Neutrophil (primary cell): ENCODE measurements around the gene PITPNC1.

Experiments
- H3K27ac ChIP-seq: fragments of 200-600 bp; sonication (generic); 2 replicates; pipeline ENCODE4 v1.5.1; 2016; ENCODE audit warnings: mild to moderate bottlenecking, moderate library complexity
- H3K27me3 ChIP-seq: fragments of 200-600 bp; sonication (generic); 2 replicates; pipeline ENCODE4 v1.6.0; 2016; ENCODE audit warnings: mild to moderate bottlenecking
- H3K36me3 ChIP-seq: fragments of 200-600 bp; sonication (generic); 2 replicates; pipeline ENCODE4 v1.5.1; 2017
- H3K4me1 ChIP-seq, 2 experiments: fragments of 200-600 bp in 1 of 2; sonication (generic) in 1 of 2; 1 replicate in 1 of 2; 2 replicates in 1 of 2; pipeline versions ENCODE4 v1.5.1 to v1.6.1; 2013 to 2016; ENCODE audit warnings: low read depth in 1 of 2, low read length in 1 of 2, mild to moderate bottlenecking in 1 of 2, moderate library complexity in 1 of 2; ENCODE audit not compliant: control insufficient read depth in 1 of 2, insufficient read depth in 1 of 2
- H3K4me3 ChIP-seq, 2 experiments: fragments of 200-600 bp in 1 of 2; sonication (generic) in 1 of 2; 1 replicate in 1 of 2; 2 replicates in 1 of 2; pipeline ENCODE4 v1.5.1; 2013 to 2016; ENCODE audit warnings: low read depth in 1 of 2, low read length in 1 of 2, mild to moderate bottlenecking in 1 of 2, moderate library complexity in 1 of 2
- H3K9me3 ChIP-seq: fragments of 200-600 bp; sonication (generic); 2 replicates; pipeline ENCODE4 v1.5.1; 2016
- TF ChIP-seq, protein P1 (sequence below): fragments of 200-600 bp; sonication (generic); IDR thresholded peaks from 2 replicates; pipeline ENCODE4 v1.5.1; 2016; ENCODE audit warnings: antibody characterized with exemption

Gene PITPNC1

DNA sequence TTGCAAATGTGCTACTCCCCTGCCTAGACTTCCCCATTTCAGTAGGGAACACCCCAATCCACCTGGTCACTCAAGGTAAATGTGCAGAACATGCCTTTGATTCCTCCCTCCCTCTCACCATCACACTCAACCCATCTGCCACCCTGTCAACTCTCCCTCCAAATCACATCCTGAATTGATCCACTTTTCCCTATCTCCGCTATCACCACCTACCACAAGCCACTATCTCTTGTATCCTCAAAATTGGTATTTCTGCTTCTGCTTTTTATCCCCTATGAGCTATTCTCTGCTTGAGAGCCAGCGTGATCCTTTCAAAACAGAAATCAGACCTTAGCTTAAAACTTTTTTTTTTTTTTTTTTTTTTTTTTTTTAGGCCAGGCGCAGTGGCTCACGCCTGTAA is 335.3 kb downstream of the PITPNC1 start:
- H3K27ac ChIP-seq, result no peak overlapping the region
- no peaks in the 10 kb centered on the region for H3K9me3 ChIP-seq
- no peaks in the 10 kb centered on the region for H3K27me3 ChIP-seq
- TF ChIP-seq, protein P1, sequence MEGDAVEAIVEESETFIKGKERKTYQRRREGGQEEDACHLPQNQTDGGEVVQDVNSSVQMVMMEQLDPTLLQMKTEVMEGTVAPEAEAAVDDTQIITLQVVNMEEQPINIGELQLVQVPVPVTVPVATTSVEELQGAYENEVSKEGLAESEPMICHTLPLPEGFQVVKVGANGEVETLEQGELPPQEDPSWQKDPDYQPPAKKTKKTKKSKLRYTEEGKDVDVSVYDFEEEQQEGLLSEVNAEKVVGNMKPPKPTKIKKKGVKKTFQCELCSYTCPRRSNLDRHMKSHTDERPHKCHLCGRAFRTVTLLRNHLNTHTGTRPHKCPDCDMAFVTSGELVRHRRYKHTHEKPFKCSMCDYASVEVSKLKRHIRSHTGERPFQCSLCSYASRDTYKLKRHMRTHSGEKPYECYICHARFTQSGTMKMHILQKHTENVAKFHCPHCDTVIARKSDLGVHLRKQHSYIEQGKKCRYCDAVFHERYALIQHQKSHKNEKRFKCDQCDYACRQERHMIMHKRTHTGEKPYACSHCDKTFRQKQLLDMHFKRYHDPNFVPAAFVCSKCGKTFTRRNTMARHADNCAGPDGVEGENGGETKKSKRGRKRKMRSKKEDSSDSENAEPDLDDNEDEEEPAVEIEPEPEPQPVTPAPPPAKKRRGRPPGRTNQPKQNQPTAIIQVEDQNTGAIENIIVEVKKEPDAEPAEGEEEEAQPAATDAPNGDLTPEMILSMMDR, result no peak
- no peaks in the 10 kb centered on the region for H3K36me3 ChIP-seq
- H3K4me3 ChIP-seq, result no peak overlapping the region
- H3K4me1 ChIP-seq, result peaks cover 4 to 6% of the 10 kb centered on the region in 2 experiments

DNA sequence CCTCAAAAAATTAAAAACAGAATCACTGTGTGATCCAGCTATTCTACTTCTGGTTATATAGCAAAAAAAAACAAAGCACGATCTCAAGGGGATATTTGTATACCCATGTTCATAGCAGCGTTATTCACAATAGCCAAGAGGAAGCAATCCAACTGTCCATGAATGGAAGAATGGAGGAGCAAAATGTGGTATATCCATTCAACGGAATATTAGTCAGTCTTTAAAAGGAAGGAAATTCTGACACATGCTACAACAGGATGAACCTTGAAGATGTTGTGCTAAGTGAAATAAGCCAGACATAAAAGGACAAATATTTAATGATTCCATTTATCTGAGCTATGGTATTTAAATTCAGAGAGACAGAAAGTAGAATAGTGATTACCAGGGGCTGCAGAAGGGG is 336.1 kb downstream of the PITPNC1 start:
- TF ChIP-seq, protein P1, result no peak
- H3K4me3 ChIP-seq, result no peak overlapping the region
- no peaks in the 10 kb centered on the region for H3K36me3 ChIP-seq
- no peak overlapping the region for H3K27ac ChIP-seq
- H3K4me1 ChIP-seq, result peaks cover 8 to 11% of the 10 kb centered on the region in 2 experiments
- H3K9me3 ChIP-seq, result no peaks in the 10 kb centered on the region
- H3K27me3 ChIP-seq, result no peaks in the 10 kb centered on the region

DNA sequence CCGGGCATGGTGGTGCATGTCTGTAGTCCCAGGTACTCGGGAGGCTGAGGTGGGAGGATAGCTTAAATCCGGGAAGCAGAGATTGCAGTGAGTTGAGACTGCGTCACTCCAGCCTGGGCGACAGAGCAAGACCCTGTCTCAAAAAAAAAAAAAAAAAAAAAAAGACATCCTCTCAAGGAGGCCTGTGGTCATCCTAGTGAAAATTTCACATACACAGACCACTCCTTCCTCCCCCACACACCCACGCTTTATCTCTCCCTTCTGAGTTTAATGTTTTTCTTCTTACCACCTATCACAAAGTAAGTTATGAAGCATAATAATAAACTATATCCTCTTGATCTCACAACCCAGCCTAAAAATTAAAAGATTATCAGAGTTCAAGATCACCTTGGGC is 339.3 kb downstream of the PITPNC1 start:
- TF ChIP-seq, protein P1, result no peak
- Histone ChIP-seq H3K4me1 (peaks cover 16 to 22% of the 10 kb centered on the region in 2 experiments), H3K4me3 (no peak overlapping the region), H3K27me3 (no peaks in the 10 kb centered on the region), H3K9me3 (no peaks in the 10 kb centered on the region), H3K27ac (no peak overlapping the region), H3K36me3 (peaks cover 7% of the 10 kb centered on the region)

DNA sequence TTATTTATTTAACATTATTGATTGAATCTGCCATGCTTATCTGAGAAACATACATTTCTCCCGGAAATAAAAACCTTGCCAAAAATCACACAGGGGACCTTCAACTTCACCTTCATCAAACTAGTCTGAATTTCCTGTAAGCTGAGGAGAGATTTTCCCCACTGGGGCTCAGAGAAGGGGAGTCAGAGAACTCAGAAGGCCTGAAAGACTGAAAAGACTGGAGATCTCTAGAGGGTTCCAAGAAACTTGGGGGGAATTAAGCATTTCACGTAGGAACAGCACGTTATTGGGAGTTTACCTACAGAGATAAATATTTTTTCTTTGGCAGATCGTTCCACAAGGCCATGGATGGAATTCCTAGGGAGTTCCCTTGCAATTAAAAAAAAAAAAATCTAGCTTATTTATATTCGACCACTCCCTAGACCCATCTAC is 340.1 kb downstream of the PITPNC1 start:
- peak overlapping the region; percentile 92 to 94 for H3K4me3 ChIP-seq
- H3K36me3 ChIP-seq, result peaks cover 14% of the 10 kb centered on the region
- H3K27me3 ChIP-seq, result no peaks in the 10 kb centered on the region
- TF ChIP-seq, protein P1, result no peak
- peak overlapping the region; percentile 79 for H3K27ac ChIP-seq
- H3K9me3 ChIP-seq, result no peaks in the 10 kb centered on the region
- H3K4me1 ChIP-seq, result peaks cover 16 to 22% of the 10 kb centered on the region in 2 experiments

DNA sequence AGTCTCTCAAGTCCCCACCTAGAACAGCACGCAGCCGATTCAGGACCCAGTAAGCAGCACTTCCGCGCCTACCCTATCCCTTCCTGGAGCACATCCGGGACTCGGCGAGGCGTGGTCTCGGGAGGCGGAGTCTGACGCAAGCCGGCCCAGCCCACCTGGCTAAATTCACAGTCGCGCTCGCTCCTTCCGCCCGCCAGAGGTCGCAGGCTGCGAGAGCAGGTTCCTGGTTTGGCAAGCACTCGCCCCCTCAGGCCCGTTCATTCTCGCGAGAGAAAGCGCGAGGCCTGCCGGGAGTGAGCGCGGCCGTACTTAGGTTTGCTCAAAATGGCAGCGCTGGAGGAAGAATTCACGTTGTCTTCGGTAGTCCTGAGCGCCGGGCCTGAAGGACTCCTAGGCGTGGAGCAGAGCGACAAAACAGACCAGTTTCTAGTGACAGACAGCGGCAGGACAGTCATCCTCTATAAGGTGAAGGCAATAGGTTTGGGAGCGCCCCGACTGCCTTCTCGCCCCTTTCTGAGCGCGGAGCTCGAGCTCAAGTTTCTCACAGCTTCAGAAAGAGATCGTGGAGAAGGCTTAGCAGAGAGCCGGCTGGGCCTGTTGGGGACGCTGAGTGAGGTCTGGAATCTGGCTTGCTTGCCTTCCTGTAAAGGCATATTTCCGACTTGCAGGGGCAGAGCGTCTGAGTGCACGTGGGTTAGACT is 340.7 kb downstream of the PITPNC1 start, which contains the start of gene NOL11:
Gene NOL11 (plus strand): TSS at position 313 of the 701 bp plus-strand sequence. CDS start 12 bp downstream, at position 325.
- Histone ChIP-seq H3K27me3 (no peaks in the 10 kb centered on the region), H3K36me3 (peaks cover 15% of the 10 kb centered on the region), H3K4me3 (peak within 1 kb of the TSS; percentile 92 to 94), H3K27ac (peak within 1 kb of the TSS; percentile 79), H3K4me1 (peaks cover 16 to 22% of the 10 kb centered on the region in 2 experiments), H3K9me3 (no peaks in the 10 kb centered on the region)
- TF ChIP-seq, protein P1, result peak; percentile 99
